ENCODE results near the gene DIRAS2.

The DIRAS2 gene

DNA sequence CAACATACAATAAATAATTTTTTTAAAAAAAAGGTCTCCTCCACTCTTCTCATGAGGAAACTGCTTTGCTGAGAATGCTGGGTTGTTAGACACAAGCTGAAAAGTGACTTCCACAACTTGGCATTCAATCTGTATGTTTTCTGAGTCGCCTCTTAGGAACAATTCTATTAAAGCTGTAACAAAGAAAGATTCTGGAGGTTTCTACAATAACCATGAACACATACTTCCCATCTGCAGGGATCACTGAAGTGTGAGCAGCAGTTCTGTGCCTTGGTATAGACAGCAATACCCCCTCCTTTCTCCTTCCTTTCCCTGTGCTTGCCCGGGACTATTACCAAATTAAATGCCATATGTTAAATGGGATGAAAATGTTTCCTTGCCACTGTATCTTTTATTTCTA is 1.5 kb downstream of the DIRAS2 start:
- no peak for DNase-seq (ENCODE audit: low read depth, low spot score)
- no peak overlapping the region for H3K4me3 ChIP-seq (ENCODE audit: low read depth, low read length)
- TF ChIP-seq, protein P1, sequence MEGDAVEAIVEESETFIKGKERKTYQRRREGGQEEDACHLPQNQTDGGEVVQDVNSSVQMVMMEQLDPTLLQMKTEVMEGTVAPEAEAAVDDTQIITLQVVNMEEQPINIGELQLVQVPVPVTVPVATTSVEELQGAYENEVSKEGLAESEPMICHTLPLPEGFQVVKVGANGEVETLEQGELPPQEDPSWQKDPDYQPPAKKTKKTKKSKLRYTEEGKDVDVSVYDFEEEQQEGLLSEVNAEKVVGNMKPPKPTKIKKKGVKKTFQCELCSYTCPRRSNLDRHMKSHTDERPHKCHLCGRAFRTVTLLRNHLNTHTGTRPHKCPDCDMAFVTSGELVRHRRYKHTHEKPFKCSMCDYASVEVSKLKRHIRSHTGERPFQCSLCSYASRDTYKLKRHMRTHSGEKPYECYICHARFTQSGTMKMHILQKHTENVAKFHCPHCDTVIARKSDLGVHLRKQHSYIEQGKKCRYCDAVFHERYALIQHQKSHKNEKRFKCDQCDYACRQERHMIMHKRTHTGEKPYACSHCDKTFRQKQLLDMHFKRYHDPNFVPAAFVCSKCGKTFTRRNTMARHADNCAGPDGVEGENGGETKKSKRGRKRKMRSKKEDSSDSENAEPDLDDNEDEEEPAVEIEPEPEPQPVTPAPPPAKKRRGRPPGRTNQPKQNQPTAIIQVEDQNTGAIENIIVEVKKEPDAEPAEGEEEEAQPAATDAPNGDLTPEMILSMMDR (IDR thresholded peaks at IDR 0.05; ENCODE audit: low read depth, low read length): no peak
- in situ Hi-C loops (cut with HindIII; ENCODE audit: low sequenced_read_pairs): no loop called here

DNA sequence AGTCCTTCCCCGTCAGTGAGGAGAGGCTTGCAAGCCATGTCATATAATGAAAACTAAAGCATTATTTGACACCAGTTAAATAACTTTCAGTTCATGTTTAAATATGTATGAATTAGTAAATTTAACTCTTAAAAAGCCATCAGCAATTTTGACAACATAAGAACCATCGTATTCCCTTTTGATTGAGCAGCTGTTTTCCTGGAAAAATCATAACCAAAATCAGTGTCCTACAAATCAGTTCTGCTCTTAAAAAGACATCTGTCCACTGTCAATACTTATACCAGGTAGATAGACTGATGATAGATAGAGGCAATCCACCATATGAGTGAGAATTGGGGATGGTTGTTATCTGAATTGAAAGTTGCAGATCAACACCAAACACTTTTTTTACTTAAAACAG is 2.3 kb downstream of the DIRAS2 start:
- in situ Hi-C loops (cut with HindIII; ENCODE audit: low sequenced_read_pairs): no loop called here
- no peak for DNase-seq (ENCODE audit: low read depth, low spot score)
- H3K4me3 ChIP-seq (ENCODE audit: low read depth, low read length): no peak overlapping the region
- TF ChIP-seq, protein P1 (IDR thresholded peaks at IDR 0.05; ENCODE audit: low read depth, low read length): no peak

DNA sequence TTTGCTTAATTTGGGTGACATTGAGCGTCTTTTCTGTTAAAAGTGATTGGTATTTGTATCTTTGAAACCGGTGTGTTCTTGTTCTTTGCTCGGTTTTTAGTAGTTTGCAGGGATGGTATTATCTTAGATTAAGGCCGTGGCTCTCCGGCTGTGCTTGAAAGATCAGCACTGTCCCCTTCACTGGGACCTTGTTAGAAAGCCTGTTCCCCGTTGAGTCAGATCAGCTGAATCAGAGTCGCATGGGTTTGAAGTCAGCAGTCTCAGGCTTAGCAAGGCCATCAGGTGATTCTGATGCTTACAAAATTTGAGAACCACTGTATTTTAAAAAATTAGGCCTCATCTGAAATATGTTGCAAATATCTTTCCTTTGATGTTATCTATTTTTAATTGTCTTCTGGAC is 5.0 kb downstream of the DIRAS2 start:
- in situ Hi-C loops (cut with HindIII; ENCODE audit: low sequenced_read_pairs): no loop called here
- no peak for DNase-seq (ENCODE audit: low read depth, low spot score)
- H3K4me3 ChIP-seq (ENCODE audit: low read depth, low read length): no peak overlapping the region
- TF ChIP-seq, protein P1 (IDR thresholded peaks at IDR 0.05; ENCODE audit: low read depth, low read length): no peak

DNA sequence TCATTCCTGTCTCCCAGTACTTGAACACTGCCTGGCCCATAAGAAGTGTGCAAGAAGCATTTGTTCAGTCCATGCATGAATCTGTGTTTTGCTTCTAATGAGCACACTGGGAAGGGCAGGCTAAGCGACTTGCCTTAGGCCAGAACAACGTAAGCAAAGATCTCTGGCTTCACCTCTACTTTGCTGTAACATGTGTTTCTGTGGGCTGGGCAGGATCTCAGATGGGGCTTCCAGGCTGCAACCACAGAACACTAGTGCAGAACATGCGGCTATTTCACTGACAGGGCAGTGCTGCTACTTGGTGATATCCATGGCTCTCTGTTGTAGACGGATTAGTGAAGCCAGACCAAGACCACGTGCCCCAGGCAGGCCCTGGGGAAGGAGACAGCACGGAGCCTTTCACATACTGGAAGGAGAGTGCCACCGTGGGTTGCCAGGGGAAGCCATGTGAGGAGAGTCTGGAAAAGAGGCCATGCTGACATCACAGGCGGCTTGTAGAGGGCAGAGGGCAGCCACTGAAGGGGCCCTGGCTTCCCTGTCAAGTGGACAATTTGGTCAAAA is 9.9 kb downstream of the DIRAS2 start:
- in situ Hi-C loops (cut with HindIII; ENCODE audit: low sequenced_read_pairs): no loop called here
- DNase-seq (ENCODE audit: low read depth, low spot score): no peak

DNA sequence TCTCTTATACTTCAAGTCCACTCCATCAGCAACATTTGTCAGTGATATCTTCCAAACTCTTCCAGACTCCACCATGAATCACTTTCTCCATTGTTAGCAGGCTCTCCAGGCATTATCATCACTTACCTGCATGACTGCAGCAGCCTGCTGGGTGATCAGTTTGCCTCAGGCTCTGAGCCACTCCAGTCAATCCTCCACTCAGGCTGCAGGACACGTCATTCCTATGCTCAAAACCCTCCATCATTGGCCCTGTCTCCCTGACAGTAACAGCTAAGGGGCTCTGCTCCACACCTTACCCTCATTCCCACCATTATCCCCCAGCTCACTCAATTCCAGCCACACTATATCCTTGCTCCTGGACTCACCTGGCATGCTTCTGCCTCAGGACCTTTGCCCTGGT is 10.7 kb downstream of the DIRAS2 start:
- in situ Hi-C loops (cut with HindIII; ENCODE audit: low sequenced_read_pairs): no loop called here
- TF ChIP-seq, protein P1 (IDR thresholded peaks at IDR 0.05; ENCODE audit: low read depth, low read length): no peak

More for the DNA sequence above, 9.9 kb downstream of the DIRAS2 start:
- no peak overlapping the region for H3K4me3 ChIP-seq (ENCODE audit: low read depth, low read length)
- TF ChIP-seq, protein P1 (IDR thresholded peaks at IDR 0.05; ENCODE audit: low read depth, low read length): no peak

DNA sequence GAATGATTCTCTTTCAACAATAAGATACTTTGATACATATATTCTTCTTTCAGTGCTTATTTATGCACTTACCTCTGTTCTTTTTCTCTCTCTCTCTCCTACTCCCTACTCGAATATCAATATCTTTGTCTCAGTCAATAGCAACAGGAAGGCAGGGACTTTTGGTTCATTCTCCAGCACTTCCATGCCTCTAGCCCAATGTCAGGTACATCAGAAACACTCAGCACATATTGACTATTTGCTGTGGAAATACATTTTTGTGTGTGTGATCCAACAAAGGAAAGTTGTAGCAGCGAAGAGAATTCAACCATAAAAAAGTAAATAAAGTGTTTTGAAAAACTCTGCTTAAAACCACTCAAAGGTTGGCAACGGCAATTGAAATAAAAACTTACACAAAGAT is 12.6 kb downstream of the DIRAS2 start:
- H3K4me3 ChIP-seq (ENCODE audit: low read depth, low read length): no peak overlapping the region
- DNase-seq (ENCODE audit: low read depth, low spot score): no peak
- TF ChIP-seq, protein P1 (IDR thresholded peaks at IDR 0.05; ENCODE audit: low read depth, low read length): no peak
- in situ Hi-C loops (cut with HindIII; ENCODE audit: low sequenced_read_pairs): no loop called here

More for the DNA sequence above, 10.7 kb downstream of the DIRAS2 start:
- no peak overlapping the region for H3K4me3 ChIP-seq (ENCODE audit: low read depth, low read length)
- DNase-seq (ENCODE audit: low read depth, low spot score): no peak

DNA sequence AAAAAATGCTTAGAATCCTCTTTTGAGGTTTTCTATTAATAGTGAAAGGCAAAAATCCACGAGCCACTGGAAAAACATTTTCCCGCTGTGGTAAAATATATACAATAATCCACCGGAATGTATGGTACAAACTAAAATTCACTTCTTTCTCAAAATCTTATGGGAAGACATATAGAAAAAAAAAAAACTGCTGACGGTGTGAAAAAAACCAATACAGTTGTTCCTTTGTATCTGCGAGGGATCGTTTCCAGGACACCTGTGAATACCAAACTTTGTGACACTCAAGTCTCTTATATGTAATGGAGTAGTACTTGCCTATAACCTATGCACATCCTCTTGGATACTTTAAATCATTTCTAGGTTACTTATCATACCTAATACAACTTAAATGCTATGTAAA is 13.3 kb downstream of the DIRAS2 start:
- H3K4me3 ChIP-seq (ENCODE audit: low read depth, low read length): no peak overlapping the region
- no peak for DNase-seq (ENCODE audit: low read depth, low spot score)
- in situ Hi-C loops (cut with HindIII; ENCODE audit: low sequenced_read_pairs): no loop called here
- TF ChIP-seq, protein P1 (IDR thresholded peaks at IDR 0.05; ENCODE audit: low read depth, low read length): no peak

Measured in astrocyte of the spinal cord (primary cell).